SK-N-SH (cell line): ENCODE measurements around the gene LMO7. TPM values are rescaled to one million over a fixed set of nuclear protein-coding genes. Genes with fewer than 3 reads are reported as not detected.

Source experiments
- CTCF ChIA-PET: fragments of 300-600, 350-600 bp; formaldehyde crosslinking; extraction: SDS; loops from one replicate; lab custom pipeline; 2021; lab: Yijun Ruan, JAX
- POLR2A ChIA-PET: fragments of 350-600 bp; sonication (Branson Sonifier 250); formaldehyde crosslinking; extraction: SDS; loops from one replicate; lab custom pipeline; 2020; ENCODE audit warnings: antibody characterized with exemption, inconsistent platforms; lab: Yijun Ruan, JAX
- DNase-seq: peaks from one replicate; pipeline ENCODE4 v3.0.0; 2012
- H2AFZ ChIP-seq: fragments of 200-600 bp; sonication (generic); 2 replicates; pipeline ENCODE4 v1.8.1; 2016; ENCODE audit warnings: antibody characterized with exemption, mild to moderate bottlenecking, low read depth
- H3F3A ChIP-seq: fragments of 200-600 bp; sonication (generic); replicated peaks from 2 replicates; pipeline ENCODE3; 2016; ENCODE audit warnings: antibody characterized with exemption, mild to moderate bottlenecking; ENCODE audit not compliant: insufficient read depth
- H3K27ac ChIP-seq, 2 experiments: fragments of 200-500 bp in 1 of 2; fragments of 200-600 bp in 1 of 2; sonication (Bioruptor generic) in 1 of 2; sonication (generic), shearing (Covaris generic) in 1 of 2; 2 replicates each; pipeline versions ENCODE4 v1.5.1 to v1.6.1; 2014 to 2016; ENCODE audit warnings: low read depth in 2 of 2, inconsistent platforms in 1 of 2, low read length in 1 of 2, mild to moderate bottlenecking in 1 of 2, mixed read lengths in 1 of 2
- H3K27me3 ChIP-seq: fragments of 200-600 bp; sonication (generic), shearing (Covaris generic); 2 replicates; pipeline ENCODE4 v1.6.1; 2016; ENCODE audit warnings: mixed run types; ENCODE audit not compliant: insufficient read depth
- H3K36me3 ChIP-seq, 2 experiments: fragments of 200-500 bp in 1 of 2; fragments of 200-600 bp in 1 of 2; sonication (Bioruptor generic) in 1 of 2; sonication (generic) in 1 of 2; replicated peaks in 1 of 2; 2 replicates each; pipeline versions ENCODE3 to v1.5.1; 2014 to 2016; ENCODE audit warnings: low read length in 1 of 2, mild to moderate bottlenecking in 1 of 2; ENCODE audit not compliant: insufficient read depth in 2 of 2, control insufficient read depth in 1 of 2
- H3K4me1 ChIP-seq, 2 experiments: fragments of 200-500 bp in 1 of 2; fragments of 200-600 bp in 1 of 2; sonication (Bioruptor generic) in 1 of 2; sonication (generic), shearing (Covaris generic) in 1 of 2; 2 replicates each; pipeline versions ENCODE4 v1.5.1 to v1.6.1; 2014 to 2016; ENCODE audit warnings: low read depth in 1 of 2, low read length in 1 of 2, mixed run types in 1 of 2; ENCODE audit not compliant: insufficient read depth in 2 of 2, control insufficient read depth in 1 of 2
- H3K4me2 ChIP-seq: fragments of 200-600 bp; sonication (generic), shearing (Covaris generic); 2 replicates; pipeline ENCODE4 v1.6.1; 2017; ENCODE audit warnings: mixed run types
- H3K4me3 ChIP-seq, 2 experiments: fragments of 200-500 bp in 1 of 2; fragments of 200-600 bp in 1 of 2; sonication (Bioruptor generic) in 1 of 2; sonication (generic), shearing (Covaris generic) in 1 of 2; 2 replicates each; pipeline versions ENCODE4 v1.5.1 to v1.8.1; 2014 to 2016; ENCODE audit warnings: low read depth in 2 of 2, inconsistent platforms in 1 of 2, low read length in 1 of 2, mild to moderate bottlenecking in 1 of 2, mixed read lengths in 1 of 2, moderate library complexity in 1 of 2
- H3K79me2 ChIP-seq: fragments of 200-600 bp; sonication (generic); 2 replicates; pipeline ENCODE4 v1.8.1; 2017; ENCODE audit warnings: mild to moderate bottlenecking; ENCODE audit not compliant: insufficient read depth
- H3K9ac ChIP-seq: fragments of 200-600 bp; sonication (generic); 2 replicates; pipeline ENCODE4 v1.6.1; 2017; ENCODE audit warnings: mixed run types
- H3K9me2 ChIP-seq: fragments of 200-600 bp; sonication (generic); 2 replicates; pipeline ENCODE4 v1.6.1; 2017; ENCODE audit warnings: mixed run types
- H3K9me3 ChIP-seq: fragments of 200-600 bp; sonication (generic); 2 replicates; pipeline ENCODE4 v1.6.1; 2017; ENCODE audit warnings: mixed run types, mild to moderate bottlenecking, moderate library complexity
- H4K20me1 ChIP-seq: fragments of 200-600 bp; sonication (generic); 2 replicates; pipeline ENCODE4 v1.6.1; 2017; ENCODE audit warnings: mild to moderate bottlenecking, mixed run types; ENCODE audit not compliant: insufficient read depth
- CHD2 ChIP-seq: fragments of 150-350 bp; IDR thresholded peaks from 2 replicates; pipeline ENCODE4 v1.6.1; 2018; ENCODE audit warnings: low read length; ENCODE audit not compliant: partially characterized antibody
- ELF1 ChIP-seq: IDR thresholded peaks from 2 replicates; pipeline ENCODE4 v1.4.0; 2012
- FOSL2 ChIP-seq: IDR thresholded peaks from 2 replicates; pipeline ENCODE4 v1.4.0; 2012; ENCODE audit warnings: low read depth, mild to moderate bottlenecking, moderate library complexity, borderline replicate concordance
- FOXJ3 ChIP-seq: sonication (generic); formaldehyde crosslinking; IDR thresholded peaks from 2 replicates; pipeline ENCODE4 v1.5.1; 2020; ENCODE audit warnings: mild to moderate bottlenecking, missing genetic modification reagents
- GABPA ChIP-seq: IDR thresholded peaks from 2 replicates; pipeline ENCODE4 v1.4.0; 2012; ENCODE audit warnings: low read depth, mild to moderate bottlenecking
- GATA2 ChIP-seq: sonication (generic); formaldehyde crosslinking; IDR thresholded peaks from 2 replicates; pipeline ENCODE4 v1.5.0; 2020; ENCODE audit warnings: mild to moderate bottlenecking, missing genetic modification reagents
- MXI1 ChIP-seq: IDR thresholded peaks from 2 replicates; pipeline ENCODE4 v1.6.1; 2012; ENCODE audit warnings: mild to moderate bottlenecking, low read depth, low read length, improper control_type of control experiment
- NFIC ChIP-seq: IDR thresholded peaks from 2 replicates; pipeline ENCODE4 v1.4.0; 2012; ENCODE audit warnings: borderline replicate concordance
- RAD21 ChIP-seq: IDR thresholded peaks from 2 replicates; pipeline ENCODE4 v1.6.1; 2012; ENCODE audit warnings: mild to moderate bottlenecking, low read length
- RCOR1 ChIP-seq: fragments of 150-350 bp; IDR thresholded peaks from 2 replicates; pipeline ENCODE4 v1.6.1; 2017; ENCODE audit warnings: antibody characterized with exemption, low read length
- SIN3A ChIP-seq: IDR thresholded peaks from 2 replicates; pipeline ENCODE4 v1.6.1; 2012; ENCODE audit warnings: low read depth, mild to moderate bottlenecking, low read length, moderate library complexity, borderline replicate concordance
- SMC3 ChIP-seq: IDR thresholded peaks from 2 replicates; pipeline ENCODE4 v1.6.1; 2012; ENCODE audit warnings: low read depth, low read length, improper control_type of control experiment
- YY1 ChIP-seq: IDR thresholded peaks from 2 replicates; pipeline ENCODE4 v1.4.0; 2012; ENCODE audit warnings: low read depth, mild to moderate bottlenecking
- WGBS: methylation state at CpG from one replicate; pipeline ENCODE4 v1.1.6; 2017; ENCODE audit warnings: low lambda C conversion rate; 5-methylcytosine and 5-hydroxymethylcytosine counted together
- polyA plus RNA-seq, 3 experiments: library from polyadenylated mRNA; depleted of rRNA; stranded (reverse); fragments of >200 nt; gene quantifications; 2 replicates each; pipeline ENCODE4 v1.2.3, GENCODE V29; 2012
- TF ChIP-seq, protein P1 (sequence below): IDR thresholded peaks from 2 replicates; pipeline ENCODE4; 2012
- TF ChIP-seq, protein P2 (sequence below): fragments of 150-350 bp; IDR thresholded peaks from 2 replicates; pipeline ENCODE4 v1.6.1; 2017; ENCODE audit warnings: antibody characterized with exemption, low read length, low read depth, borderline replicate concordance
- TF ChIP-seq, protein P3 (sequence below): IDR thresholded peaks from 2 replicates; pipeline ENCODE4 v1.4.0; 2012; ENCODE audit warnings: low read depth

LMO7 gene
- polyA plus RNA-seq, 1 of the 3 experiments (the other 2 are of a cell fraction) = 83.6 TPM

DNA sequence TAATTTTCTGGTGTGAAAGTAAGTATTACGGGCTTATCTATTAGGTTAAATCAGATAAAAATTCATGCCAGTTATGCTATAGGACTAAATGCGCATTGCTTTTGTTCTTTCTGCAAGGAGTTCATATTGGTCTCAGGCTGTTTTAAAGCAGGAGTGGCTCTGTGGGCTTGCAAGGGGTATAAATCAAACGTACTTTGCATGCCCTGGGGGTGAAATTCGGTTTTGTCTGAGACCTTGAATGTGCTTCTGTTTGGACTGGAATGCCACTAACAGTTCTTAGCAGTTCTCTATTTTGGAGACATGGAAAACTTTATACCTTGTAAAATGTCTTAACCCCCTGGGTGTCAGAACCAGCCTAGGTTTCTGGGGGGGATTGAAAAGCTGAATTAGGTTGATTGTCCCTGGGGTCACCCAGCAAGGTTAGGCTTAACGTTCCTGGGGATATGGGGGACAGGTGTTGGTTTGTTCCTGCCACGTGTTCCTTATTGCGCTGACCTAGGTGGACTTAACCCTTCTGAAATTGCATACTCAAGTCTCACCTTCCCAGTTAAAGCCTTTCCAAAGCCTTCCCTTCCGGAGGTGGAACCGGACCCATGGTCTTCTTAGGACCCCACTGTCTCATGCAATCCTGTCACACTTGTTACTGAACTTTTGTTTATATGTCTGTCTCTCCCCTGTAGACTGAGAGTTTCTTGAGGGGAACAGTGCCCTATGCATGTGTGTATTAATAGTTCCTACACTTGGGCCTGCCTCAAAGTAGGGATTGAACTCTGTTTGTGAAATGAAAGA is 182.2 kb downstream of the LMO7 start:
- H3F3A ChIP-seq = peaks cover 45% of the 10 kb centered on the region
- peaks cover 44 to 71% of the 10 kb centered on the region in 2 experiments for H3K36me3 ChIP-seq
- no peaks in the 10 kb centered on the region for H3K9me3 ChIP-seq
- H3K9ac ChIP-seq = no peak overlapping the region
- TF ChIP-seq SMC3 (no peak), NFIC (no peak), MXI1 (no peak), CHD2 (no peak), RAD21 (no peak), FOXJ3 (no peak), FOSL2 (no peak), ELF1 (no peak), YY1 (no peak), GABPA (no peak)
- TF ChIP-seq, protein P1, sequence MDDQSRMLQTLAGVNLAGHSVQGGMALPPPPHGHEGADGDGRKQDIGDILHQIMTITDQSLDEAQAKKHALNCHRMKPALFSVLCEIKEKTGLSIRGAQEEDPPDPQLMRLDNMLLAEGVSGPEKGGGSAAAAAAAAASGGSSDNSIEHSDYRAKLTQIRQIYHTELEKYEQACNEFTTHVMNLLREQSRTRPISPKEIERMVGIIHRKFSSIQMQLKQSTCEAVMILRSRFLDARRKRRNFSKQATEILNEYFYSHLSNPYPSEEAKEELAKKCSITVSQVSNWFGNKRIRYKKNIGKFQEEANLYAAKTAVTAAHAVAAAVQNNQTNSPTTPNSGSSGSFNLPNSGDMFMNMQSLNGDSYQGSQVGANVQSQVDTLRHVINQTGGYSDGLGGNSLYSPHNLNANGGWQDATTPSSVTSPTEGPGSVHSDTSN = no peak
- TF ChIP-seq, protein P2, sequence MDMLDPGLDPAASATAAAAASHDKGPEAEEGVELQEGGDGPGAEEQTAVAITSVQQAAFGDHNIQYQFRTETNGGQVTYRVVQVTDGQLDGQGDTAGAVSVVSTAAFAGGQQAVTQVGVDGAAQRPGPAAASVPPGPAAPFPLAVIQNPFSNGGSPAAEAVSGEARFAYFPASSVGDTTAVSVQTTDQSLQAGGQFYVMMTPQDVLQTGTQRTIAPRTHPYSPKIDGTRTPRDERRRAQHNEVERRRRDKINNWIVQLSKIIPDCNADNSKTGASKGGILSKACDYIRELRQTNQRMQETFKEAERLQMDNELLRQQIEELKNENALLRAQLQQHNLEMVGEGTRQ = no peak
- TF ChIP-seq, protein P3, sequence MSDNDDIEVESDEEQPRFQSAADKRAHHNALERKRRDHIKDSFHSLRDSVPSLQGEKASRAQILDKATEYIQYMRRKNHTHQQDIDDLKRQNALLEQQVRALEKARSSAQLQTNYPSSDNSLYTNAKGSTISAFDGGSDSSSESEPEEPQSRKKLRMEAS = no peak
- TF ChIP-seq, all 33 proteins: peak for 0
- Histone ChIP-seq H3K4me2 (no peak overlapping the region), H3K4me1 (peaks cover 3 to 7% of the 10 kb centered on the region in 2 experiments; a peak in 2 of 4 replicates), H3K4me3 (no peak overlapping the region), H3K9me2 (no peaks in the 10 kb centered on the region), H3K27me3 (no peaks in the 10 kb centered on the region), H4K20me1 (peaks cover 39% of the 10 kb centered on the region), H3K79me2 (peaks cover 91% of the 10 kb centered on the region), H2AFZ (no peak overlapping the region), H3K27ac (no peak overlapping the region)
- POLR2A ChIA-PET = no interaction called here
- WGBS = 92% methylated on average over 9 of the region's 9 CpGs
- no peak for DNase-seq
- CTCF ChIA-PET = no interaction called here

DNA sequence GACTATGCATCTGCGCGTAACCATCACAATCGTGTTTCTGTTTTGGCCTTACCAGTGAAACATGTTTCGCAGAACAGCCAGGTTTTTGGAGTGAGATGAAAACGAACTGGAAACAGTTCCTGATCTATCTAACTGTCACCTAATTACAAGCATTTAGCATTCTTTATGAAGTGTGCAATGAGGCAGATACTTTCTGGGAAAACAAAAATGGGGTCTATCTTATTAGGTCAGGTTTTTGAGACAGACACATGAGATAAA is 182.8 kb downstream of the LMO7 start:
- peaks cover 39% of the 10 kb centered on the region for H4K20me1 ChIP-seq
- peaks cover 49 to 76% of the 10 kb centered on the region in 2 experiments for H3K36me3 ChIP-seq
- no peak for TF ChIP-seq CHD2
- TF ChIP-seq GATA2 (CRISPR knock-in tag) = no peak
- TF ChIP-seq, protein P3 = no peak
- TF ChIP-seq RCOR1 = no peak
- TF ChIP-seq FOSL2 = no peak
- TF ChIP-seq, protein P1 = no peak
- TF ChIP-seq SIN3A = no peak
- TF ChIP-seq GABPA = no peak
- no peak for TF ChIP-seq NFIC
- H3F3A ChIP-seq = peaks cover 49% of the 10 kb centered on the region
- H3K79me2 ChIP-seq = peaks cover 91% of the 10 kb centered on the region
- WGBS = 98% methylated on average over 5 of the region's 5 CpGs
- POLR2A ChIA-PET = no interaction called here
- H2AFZ ChIP-seq = no peak overlapping the region
- no peak for DNase-seq
- H3K9me2 ChIP-seq = no peaks in the 10 kb centered on the region
- no peak overlapping the region for H3K4me3 ChIP-seq
- H3K27ac ChIP-seq = no peak overlapping the region
- H3K27me3 ChIP-seq = no peaks in the 10 kb centered on the region
- no peak overlapping the region for H3K9ac ChIP-seq
- CTCF ChIA-PET = no interaction called here
- H3K9me3 ChIP-seq = no peaks in the 10 kb centered on the region
- peaks cover 0 to 7% of the 10 kb centered on the region in 2 experiments; a peak in 2 of 4 replicates for H3K4me1 ChIP-seq
- no peak overlapping the region for H3K4me2 ChIP-seq
